Measurements from ENCODE around the gene GRID1. TPM values are rescaled to one million over a fixed set of nuclear protein-coding genes. Genes with fewer than 3 reads are reported as not detected.

Gene GRID1
- total RNA-seq, 2 donors from 2014 or later: 0.37 to 0.67 TPM

DNA sequence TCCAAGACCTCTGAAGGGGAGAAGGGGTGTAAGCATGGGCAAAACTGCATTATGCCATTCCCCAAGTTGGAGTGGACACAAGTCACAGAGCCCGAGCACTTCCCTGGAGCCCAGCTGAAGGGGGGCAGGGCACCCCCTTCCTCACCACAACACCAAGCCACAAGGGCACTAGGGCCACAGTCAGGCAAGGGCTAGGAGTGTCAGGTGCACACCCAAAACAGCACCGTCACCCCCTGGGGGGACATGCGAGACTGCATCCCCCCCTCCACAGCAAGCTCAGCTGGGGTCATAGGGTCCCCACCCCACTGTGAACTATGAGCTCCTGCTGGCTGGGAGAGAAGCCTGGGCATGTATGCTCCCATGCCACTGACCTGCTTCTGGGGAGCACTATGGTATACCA is 143.9 kb downstream of the GRID1 start:
- Histone ChIP-seq H3K4me1 (no peaks in the 10 kb centered on the region), H3K9me3 (no peaks in the 10 kb centered on the region), H3K4me3 (no peak overlapping the region), H3K27ac (no peak overlapping the region), H3K36me3 (no peaks in the 10 kb centered on the region), H3K27me3 (no peaks in the 10 kb centered on the region)
- TF ChIP-seq, protein P1, sequence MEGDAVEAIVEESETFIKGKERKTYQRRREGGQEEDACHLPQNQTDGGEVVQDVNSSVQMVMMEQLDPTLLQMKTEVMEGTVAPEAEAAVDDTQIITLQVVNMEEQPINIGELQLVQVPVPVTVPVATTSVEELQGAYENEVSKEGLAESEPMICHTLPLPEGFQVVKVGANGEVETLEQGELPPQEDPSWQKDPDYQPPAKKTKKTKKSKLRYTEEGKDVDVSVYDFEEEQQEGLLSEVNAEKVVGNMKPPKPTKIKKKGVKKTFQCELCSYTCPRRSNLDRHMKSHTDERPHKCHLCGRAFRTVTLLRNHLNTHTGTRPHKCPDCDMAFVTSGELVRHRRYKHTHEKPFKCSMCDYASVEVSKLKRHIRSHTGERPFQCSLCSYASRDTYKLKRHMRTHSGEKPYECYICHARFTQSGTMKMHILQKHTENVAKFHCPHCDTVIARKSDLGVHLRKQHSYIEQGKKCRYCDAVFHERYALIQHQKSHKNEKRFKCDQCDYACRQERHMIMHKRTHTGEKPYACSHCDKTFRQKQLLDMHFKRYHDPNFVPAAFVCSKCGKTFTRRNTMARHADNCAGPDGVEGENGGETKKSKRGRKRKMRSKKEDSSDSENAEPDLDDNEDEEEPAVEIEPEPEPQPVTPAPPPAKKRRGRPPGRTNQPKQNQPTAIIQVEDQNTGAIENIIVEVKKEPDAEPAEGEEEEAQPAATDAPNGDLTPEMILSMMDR (IDR thresholded peaks at IDR 0.05): no peak
- no peak for DNase-seq (ENCODE audit: low spot score)

DNA sequence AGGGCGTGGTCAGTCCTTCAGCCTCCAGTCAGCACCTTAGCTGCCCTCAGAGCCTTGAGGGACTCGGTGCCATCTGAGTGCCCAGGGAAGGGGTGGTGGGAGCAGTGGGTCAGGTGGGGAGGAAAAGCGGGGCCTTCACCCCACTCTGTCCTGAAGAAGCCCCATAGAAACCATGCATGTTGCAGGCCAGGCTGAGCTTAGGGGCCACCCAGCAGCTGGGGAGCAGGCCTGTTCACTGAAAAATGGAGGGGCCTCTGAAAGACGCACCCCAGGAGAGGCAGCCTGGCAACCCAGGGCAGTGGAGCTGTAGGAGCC is 144.3 kb downstream of the GRID1 start:
- TF ChIP-seq, protein P1 (IDR thresholded peaks at IDR 0.05): no peak
- H3K27ac ChIP-seq: no peak overlapping the region
- no peaks in the 10 kb centered on the region for H3K9me3 ChIP-seq
- no peak overlapping the region for H3K4me3 ChIP-seq
- H3K27me3 ChIP-seq: no peaks in the 10 kb centered on the region
- no peaks in the 10 kb centered on the region for H3K4me1 ChIP-seq
- no peak for DNase-seq (ENCODE audit: low spot score)
- no peaks in the 10 kb centered on the region for H3K36me3 ChIP-seq

DNA sequence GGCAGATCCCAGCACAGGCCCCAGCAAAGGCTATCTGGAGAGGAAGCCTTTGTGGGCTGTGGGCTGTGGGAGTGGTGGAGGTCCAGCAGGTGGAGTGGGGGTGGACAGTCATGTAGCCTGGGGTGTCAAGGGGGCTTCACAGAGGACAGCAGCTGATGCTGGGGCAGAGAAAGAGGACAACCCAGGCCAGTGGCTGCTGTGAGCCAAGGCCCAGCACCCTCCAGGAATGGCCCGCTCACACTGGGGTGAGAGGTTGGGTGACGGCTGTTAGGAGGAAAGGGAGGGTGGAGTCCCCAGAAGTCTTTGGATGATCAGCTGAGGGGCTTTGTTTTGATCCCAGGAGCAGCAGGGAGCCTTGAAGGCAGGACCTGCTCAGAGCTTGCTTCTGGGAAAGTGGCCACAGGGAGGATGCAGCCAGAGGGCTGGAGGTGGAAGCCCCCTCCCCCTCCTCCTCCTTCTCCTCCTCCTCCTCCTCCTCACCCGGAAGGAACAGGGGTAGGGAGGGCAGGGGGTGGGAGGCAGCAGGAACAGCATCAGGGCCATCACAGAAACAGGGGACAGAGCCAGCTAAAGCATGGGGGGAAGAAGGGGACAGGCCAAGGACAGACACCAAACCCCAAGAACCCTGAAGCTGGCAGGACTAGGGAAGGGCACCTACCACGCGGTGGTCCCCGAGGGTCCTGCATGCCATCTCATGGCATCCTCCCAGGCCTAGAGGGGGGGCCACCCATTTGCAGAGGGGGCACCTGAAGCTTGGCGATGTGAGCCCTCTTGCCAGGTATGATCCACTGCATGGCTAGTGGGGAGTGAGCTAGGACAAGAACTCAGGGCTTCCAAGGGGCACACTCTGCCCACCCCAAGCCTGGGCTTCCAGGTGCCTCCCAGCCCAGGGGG is 144.9 kb downstream of the GRID1 start:
- Histone ChIP-seq H3K27ac (no peak overlapping the region), H3K4me1 (no peaks in the 10 kb centered on the region), H3K9me3 (no peaks in the 10 kb centered on the region), H3K27me3 (no peaks in the 10 kb centered on the region), H3K4me3 (no peak overlapping the region), H3K36me3 (no peaks in the 10 kb centered on the region)
- no peak for DNase-seq (ENCODE audit: low spot score)
- TF ChIP-seq, protein P1 (IDR thresholded peaks at IDR 0.05): no peak

DNA sequence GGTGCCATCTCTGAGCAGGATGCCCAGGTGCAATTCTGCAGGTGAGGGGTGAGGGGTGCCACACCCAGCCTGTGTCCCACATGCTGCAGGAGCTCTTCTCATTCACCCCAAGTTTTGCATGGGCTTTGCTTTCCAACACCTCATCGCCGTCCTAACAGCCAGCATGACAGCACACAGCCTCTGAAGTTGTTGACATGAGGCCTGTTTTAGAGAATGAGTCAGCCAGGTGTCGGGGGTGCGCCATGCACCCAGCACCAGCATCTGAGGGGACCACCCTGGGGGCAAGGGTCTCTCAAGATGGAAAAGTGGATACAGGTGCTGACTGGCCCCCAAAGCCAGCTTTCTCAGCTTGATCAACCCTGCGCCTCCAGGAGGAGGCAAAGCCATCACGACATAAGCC is 146.0 kb downstream of the GRID1 start:
- Histone ChIP-seq H3K9me3 (no peaks in the 10 kb centered on the region), H3K27ac (no peak overlapping the region), H3K4me1 (no peaks in the 10 kb centered on the region), H3K36me3 (no peaks in the 10 kb centered on the region), H3K4me3 (no peak overlapping the region), H3K27me3 (no peaks in the 10 kb centered on the region)
- DNase-seq (ENCODE audit: low spot score): no peak
- TF ChIP-seq, protein P1 (IDR thresholded peaks at IDR 0.05): no peak

DNA sequence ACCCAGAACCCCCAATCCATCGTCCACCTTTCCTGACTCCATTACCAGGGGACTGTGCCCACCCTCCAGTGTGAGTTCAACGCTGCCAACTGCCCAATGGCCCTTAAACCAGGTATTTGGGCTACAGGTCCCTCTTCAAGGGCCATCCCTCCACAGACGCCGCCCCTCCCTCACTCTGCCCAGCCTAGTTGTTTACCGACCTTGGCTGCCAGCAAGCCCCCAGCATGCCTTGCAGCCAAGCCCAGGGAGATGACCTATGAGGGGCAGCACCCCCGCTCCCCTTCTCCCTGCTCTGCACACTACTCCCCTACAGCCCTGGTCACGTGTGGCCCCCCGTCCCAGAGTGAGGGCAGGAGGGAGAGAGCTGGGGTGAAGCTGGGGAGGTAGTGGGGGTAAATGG is 147.3 kb downstream of the GRID1 start:
- DNase-seq (ENCODE audit: low spot score): no peak
- H3K4me3 ChIP-seq: no peak overlapping the region
- H3K4me1 ChIP-seq: no peaks in the 10 kb centered on the region
- no peak overlapping the region for H3K27ac ChIP-seq
- no peaks in the 10 kb centered on the region for H3K27me3 ChIP-seq
- no peaks in the 10 kb centered on the region for H3K9me3 ChIP-seq
- no peaks in the 10 kb centered on the region for H3K36me3 ChIP-seq
- TF ChIP-seq, protein P1 (IDR thresholded peaks at IDR 0.05): no peak

DNA sequence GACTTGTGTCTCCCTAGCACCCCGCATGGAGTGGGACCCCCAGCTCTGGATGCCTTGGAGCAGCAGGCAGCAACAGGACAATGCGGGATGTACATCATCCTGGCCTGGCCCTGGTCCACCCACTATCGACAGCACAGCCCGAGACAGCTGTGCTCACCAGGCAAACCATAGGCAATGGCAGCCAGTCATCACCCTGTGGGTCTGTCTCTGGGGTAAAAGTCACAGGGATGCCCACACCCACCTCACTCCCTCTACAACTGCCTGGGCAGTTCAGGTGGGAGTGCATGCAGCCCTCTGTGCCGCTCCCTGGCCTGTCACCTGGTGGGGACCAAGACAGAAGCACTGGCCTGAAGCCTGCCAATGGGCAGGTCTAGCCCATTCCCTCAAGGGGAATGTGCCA is 147.8 kb downstream of the GRID1 start:
- no peak for DNase-seq (ENCODE audit: low spot score)
- no peaks in the 10 kb centered on the region for H3K4me1 ChIP-seq
- H3K36me3 ChIP-seq: no peaks in the 10 kb centered on the region
- H3K27me3 ChIP-seq: no peaks in the 10 kb centered on the region
- TF ChIP-seq, protein P1 (IDR thresholded peaks at IDR 0.05): no peak
- no peaks in the 10 kb centered on the region for H3K9me3 ChIP-seq
- no peak overlapping the region for H3K4me3 ChIP-seq
- H3K27ac ChIP-seq: no peak overlapping the region
